SU-DHL-6 (cell line): Measurements from ENCODE around the gene EIF5.

Source experiments
- CTCF ChIP-seq: fragments of 200-600 bp; sonication (generic); IDR thresholded peaks from one replicate; pipeline ENCODE4 v1.5.1; 2017; ENCODE audit warnings: antibody characterized with exemption, mild to moderate bottlenecking, low read length, moderate library complexity; ENCODE audit not compliant: insufficient read depth, poor library complexity, severe bottlenecking
- EZH2phosphoT487 ChIP-seq: fragments of 200-600 bp; sonication (generic), shearing (Covaris generic); conservative IDR thresholded peaks from 2 replicates; pipeline ENCODE4 v1.6.1; 2018; ENCODE audit warnings: mild to moderate bottlenecking, antibody characterized with exemption, low read length, moderate library complexity, mixed read lengths

- no peak for TF ChIP-seq CTCF
- no peak for TF ChIP-seq EZH2phosphoT487
Measured at GRCh38 chr14:103340480-103341212, 6.6 kb downstream of the EIF5 start.
